Measurements from ENCODE around the gene SFT2D3. TPM values are rescaled to one million over a fixed set of nuclear protein-coding genes. Genes with fewer than 3 reads are reported as not detected.

Gene SFT2D3
- total and polyA plus RNA-seq, 2 donors (not counting 1 experiment from before 2014, with no cell fraction given): 3.5 to 14.2 TPM

- Histone ChIP-seq H3K9ac (ENCODE audit: low read length) (no peak overlapping the region), H3K9me3 (ENCODE audit: control extremely low read depth in 1 of 3, control insufficient read depth in 2 of 3, insufficient read depth in 1 of 3, low read length in 2 of 3) (no peaks in the 10 kb centered on the region), H3K27ac (ENCODE audit: low read length in 2 of 2) (no peak overlapping the region), H3K79me2 (ENCODE audit: control insufficient read depth, insufficient read depth, low read length) (no peaks in the 10 kb centered on the region), H2AFZ (ENCODE audit: insufficient read depth, low read depth, low read length, poor library complexity, severe bottlenecking) (no peak overlapping the region), H3K27me3 (replicated peaks in 1 of 4; ENCODE audit: control extremely low read depth in 1 of 4, control insufficient read depth in 3 of 4, insufficient read depth in 4 of 4, low read length in 3 of 4) (no peaks in the 10 kb centered on the region), H3K4me2 (replicated peaks; ENCODE audit: low read depth, low read length, poor library complexity, severe bottlenecking) (no peak overlapping the region), H4K20me1 (ENCODE audit: control insufficient read depth, insufficient read depth, low read length, poor library complexity, severe bottlenecking) (no peaks in the 10 kb centered on the region), H3K36me3 (replicated peaks in 1 of 2; ENCODE audit: control extremely low read depth in 1 of 2, control insufficient read depth in 1 of 2, extremely low read depth in 1 of 2, insufficient read depth in 2 of 2, low read length in 1 of 2) (peaks cover 9 to 12% of the 10 kb centered on the region in 2 experiments), H3K4me1 (ENCODE audit: control insufficient read depth in 2 of 2, insufficient read depth in 2 of 2, low read length in 2 of 2) (no peaks in the 10 kb centered on the region), H3K4me3 (ENCODE audit: control extremely low read depth in 1 of 5, extremely low read depth in 1 of 5, insufficient read depth in 1 of 5, low read depth in 2 of 5, low read length in 4 of 5) (no peak overlapping the region)
- ATAC-seq (ENCODE audit: low read depth) (no peak), DNase-seq (no peak)
- WGBS (ENCODE audit: insufficient coverage): no CpG with 5 or more reads among the region's 6 CpGs
- no peaks in the 10 kb centered on the region for H3K4me1 Mint-ChIP-seq
- H3K27me3 Mint-ChIP-seq: no peaks in the 10 kb centered on the region
- CTCF ChIA-PET: no interaction called here
- TF ChIP-seq EZH2 (IDR thresholded peaks at IDR 0.05; ENCODE audit: borderline replicate concordance, insufficient read depth, low read depth, low read length, poor library complexity, severe bottlenecking): no peak
- no peak for TF ChIP-seq CTCF (IDR thresholded peaks at IDR 0.05)
- no peak overlapping the region for H3K27ac Mint-ChIP-seq
- H3K4me3 Mint-ChIP-seq: no peak overlapping the region
- no peaks in the 10 kb centered on the region for H3K9me3 Mint-ChIP-seq (ENCODE audit: insufficient read depth)
- intact Hi-C loops (cut with micrococcal nuclease): no loop called here
- POLR2A ChIA-PET: interaction anchor here (0.6 kb wide), 1 partner anchor 132 kb away, joined by 3 read pairs; no protein-coding TSS in a partner anchor
Observed at GRCh38 chr2:127726158-127726880, 25.0 kb downstream of the SFT2D3 start.

GRCh38 chr2:127733113-127733815 lies 32.0 kb downstream of the SFT2D3 start:
- Histone ChIP-seq H3K36me3 (replicated peaks in 1 of 2; ENCODE audit: control extremely low read depth in 1 of 2, control insufficient read depth in 1 of 2, extremely low read depth in 1 of 2, insufficient read depth in 2 of 2, low read length in 1 of 2) (peaks cover 0 to 10% of the 10 kb centered on the region in 2 experiments), H3K79me2 (ENCODE audit: control insufficient read depth, insufficient read depth, low read length) (no peaks in the 10 kb centered on the region), H3K27ac (ENCODE audit: low read length in 2 of 2) (no peak overlapping the region), H3K4me3 (ENCODE audit: control extremely low read depth in 1 of 5, extremely low read depth in 1 of 5, insufficient read depth in 1 of 5, low read depth in 2 of 5, low read length in 4 of 5) (no peak overlapping the region), H3K4me1 (ENCODE audit: control insufficient read depth in 2 of 2, insufficient read depth in 2 of 2, low read length in 2 of 2) (no peaks in the 10 kb centered on the region), H3K9me3 (ENCODE audit: control extremely low read depth in 1 of 3, control insufficient read depth in 2 of 3, insufficient read depth in 1 of 3, low read length in 2 of 3) (no peaks in the 10 kb centered on the region), H3K9ac (ENCODE audit: low read length) (no peak overlapping the region), H3K27me3 (replicated peaks in 1 of 4; ENCODE audit: control extremely low read depth in 1 of 4, control insufficient read depth in 3 of 4, insufficient read depth in 4 of 4, low read length in 3 of 4) (no peaks in the 10 kb centered on the region), H4K20me1 (ENCODE audit: control insufficient read depth, insufficient read depth, low read length, poor library complexity, severe bottlenecking) (no peaks in the 10 kb centered on the region), H3K4me2 (replicated peaks; ENCODE audit: low read depth, low read length, poor library complexity, severe bottlenecking) (no peak overlapping the region), H2AFZ (ENCODE audit: insufficient read depth, low read depth, low read length, poor library complexity, severe bottlenecking) (no peak overlapping the region)
- no peaks in the 10 kb centered on the region for H3K9me3 Mint-ChIP-seq (ENCODE audit: insufficient read depth)
- H3K27ac Mint-ChIP-seq: no peak overlapping the region
- TF ChIP-seq EZH2 (IDR thresholded peaks at IDR 0.05; ENCODE audit: borderline replicate concordance, insufficient read depth, low read depth, low read length, poor library complexity, severe bottlenecking) (no peak), CTCF (IDR thresholded peaks at IDR 0.05) (no peak)
- ChIA-PET POLR2A (no interaction called here), CTCF (interaction anchor here (0.8 kb wide), 1 partner anchor 16 kb away, joined by 3 read pairs; no protein-coding TSS in a partner anchor)
- DNase-seq (no peak), ATAC-seq (ENCODE audit: low read depth) (no peak)
- WGBS (ENCODE audit: insufficient coverage): no CpG with 5 or more reads among the region's 6 CpGs
- intact Hi-C loops (cut with micrococcal nuclease): no loop called here
- no peak overlapping the region for H3K4me3 Mint-ChIP-seq
- no peaks in the 10 kb centered on the region for H3K4me1 Mint-ChIP-seq
- no peaks in the 10 kb centered on the region for H3K27me3 Mint-ChIP-seq
